Dermis blood vessel endothelial cell (primary cell): ENCODE data around the gene CNOT6. TPM values are rescaled to one million over a fixed set of nuclear protein-coding genes. Genes with fewer than 3 reads are reported as not detected.

Source experiments
- DNase-seq: peaks from one replicate; pipeline ENCODE4 v3.0.0; 2010
- total RNA-seq: library from RNA; depleted of rRNA; stranded (reverse); fragments of >200 nt; gene quantifications from 2 replicates; pipeline ENCODE4 v1.2.3, GENCODE V29; 2014

CNOT6 gene
- total RNA-seq, 1 donor from 2014 or later, result 21.6 TPM

DNA sequence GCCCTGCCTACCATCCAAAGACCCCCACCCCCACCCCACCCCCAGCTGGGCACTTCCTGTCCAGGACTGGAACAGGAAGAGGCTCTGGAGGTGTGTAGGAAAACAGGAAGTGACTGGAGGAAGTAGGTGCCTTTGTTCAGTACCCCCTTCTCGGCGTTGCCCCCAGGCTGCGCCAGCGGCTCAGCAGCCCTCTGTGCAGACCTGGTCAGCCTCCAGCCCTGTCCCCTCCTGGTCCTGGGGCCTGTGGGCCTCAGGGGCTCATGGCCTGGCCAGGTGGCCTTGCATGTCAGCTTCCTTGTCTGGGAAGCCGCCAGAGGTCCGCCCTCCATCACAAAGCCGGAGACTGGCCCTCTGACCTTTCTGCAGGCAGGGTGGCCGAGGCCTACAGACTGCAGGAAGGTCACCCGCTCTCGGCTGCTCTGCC, 129.2 kb downstream of the CNOT6 start:
- DNase-seq, result peak; percentile 48

GRCh38 chr5:180623844-180624243, 129.7 kb downstream of the CNOT6 start:
- no peak for DNase-seq

DNA sequence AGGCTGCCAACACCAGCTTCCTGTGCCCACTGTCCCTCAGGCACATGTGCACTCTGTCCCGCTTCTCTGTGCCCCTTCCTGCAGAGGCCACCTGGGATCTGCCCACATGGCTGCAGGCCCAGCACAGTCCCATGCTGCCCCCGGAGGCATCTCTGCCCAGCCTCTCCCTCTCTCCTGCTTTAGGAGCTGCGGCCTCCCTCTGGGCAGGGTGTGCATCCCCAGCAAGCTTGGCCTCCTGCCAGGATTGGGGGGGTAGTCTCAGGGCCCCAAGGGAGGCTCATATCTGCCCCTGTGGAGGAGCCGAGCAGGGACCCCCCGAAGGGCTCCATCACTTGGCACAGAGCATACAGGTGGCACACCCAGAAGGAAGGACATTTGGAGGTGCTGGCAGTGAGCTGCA, 130.4 kb downstream of the CNOT6 start:
- no peak for DNase-seq

DNA sequence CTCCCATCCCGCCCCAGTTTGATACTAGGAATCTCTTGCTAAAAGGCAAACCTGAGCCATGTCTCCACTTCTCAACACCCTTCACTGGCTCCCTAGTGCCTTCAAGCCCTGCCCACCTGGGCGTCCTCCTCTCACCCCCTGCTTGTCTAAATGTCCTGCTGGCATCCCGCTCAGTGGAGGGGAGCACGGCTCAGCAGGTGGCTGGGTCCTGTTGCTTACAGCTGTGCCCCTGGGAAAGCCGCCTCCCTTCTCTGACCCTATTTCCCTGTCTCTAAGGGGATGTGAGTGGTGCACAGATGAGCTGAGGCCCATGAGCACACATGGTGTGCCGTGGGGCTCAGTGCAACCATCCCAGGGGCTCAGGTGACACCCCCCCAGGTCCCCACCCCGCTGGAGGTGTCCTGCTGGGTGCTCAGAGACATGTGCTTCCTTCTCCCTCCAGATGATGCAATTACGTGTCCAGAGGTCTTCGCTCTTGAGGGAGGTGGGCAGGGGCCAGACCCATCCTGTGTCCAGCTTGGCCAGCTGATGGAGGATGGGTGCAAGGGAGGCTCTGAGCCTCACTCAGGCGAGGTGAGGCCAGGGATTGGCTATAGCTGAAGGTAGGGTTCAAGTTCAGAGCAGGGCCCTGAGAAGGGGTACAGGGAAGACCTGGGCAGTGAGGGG, 131.1 kb downstream of the CNOT6 start:
- DNase-seq, result no peak

- no peak for DNase-seq
Measured at GRCh38 chr5:180625791-180626660, 131.8 kb downstream of the CNOT6 start.

DNA sequence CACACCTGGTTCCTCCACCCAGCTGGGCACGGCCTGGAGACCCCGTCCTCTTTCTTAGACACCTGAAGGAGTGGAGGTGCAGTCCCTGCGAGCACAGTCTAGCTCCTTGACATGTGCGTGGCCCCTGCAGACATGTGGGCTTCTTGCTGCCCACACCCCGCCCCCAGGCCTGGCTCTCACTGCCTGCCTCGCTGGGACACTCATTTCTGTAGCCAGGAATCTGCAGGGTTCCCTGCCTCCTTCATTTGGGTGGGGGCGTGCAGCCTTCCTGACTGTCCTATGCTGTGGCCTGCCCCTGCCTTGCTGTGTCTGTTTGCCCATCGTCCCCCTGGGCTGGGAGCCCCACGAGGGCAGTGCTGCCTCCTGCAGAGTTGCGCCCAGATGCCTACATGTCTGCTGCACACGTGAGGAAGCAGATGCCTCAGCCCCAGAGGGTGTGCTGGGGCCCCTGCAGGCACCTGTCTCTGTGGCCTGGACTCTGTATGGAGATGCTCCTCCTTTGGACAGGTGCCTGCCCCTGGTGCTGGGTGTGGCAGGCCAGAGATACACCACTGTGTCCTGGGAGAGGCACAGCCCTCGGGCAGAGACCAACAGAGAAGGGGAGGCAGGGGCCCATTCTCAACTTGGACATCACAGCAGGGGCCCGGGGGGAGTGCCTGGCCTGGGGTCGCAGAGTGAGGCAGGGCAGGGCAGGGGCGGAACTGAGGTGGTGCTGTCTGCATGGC, 132.6 kb downstream of the CNOT6 start:
- DNase-seq, result no peak

DNA sequence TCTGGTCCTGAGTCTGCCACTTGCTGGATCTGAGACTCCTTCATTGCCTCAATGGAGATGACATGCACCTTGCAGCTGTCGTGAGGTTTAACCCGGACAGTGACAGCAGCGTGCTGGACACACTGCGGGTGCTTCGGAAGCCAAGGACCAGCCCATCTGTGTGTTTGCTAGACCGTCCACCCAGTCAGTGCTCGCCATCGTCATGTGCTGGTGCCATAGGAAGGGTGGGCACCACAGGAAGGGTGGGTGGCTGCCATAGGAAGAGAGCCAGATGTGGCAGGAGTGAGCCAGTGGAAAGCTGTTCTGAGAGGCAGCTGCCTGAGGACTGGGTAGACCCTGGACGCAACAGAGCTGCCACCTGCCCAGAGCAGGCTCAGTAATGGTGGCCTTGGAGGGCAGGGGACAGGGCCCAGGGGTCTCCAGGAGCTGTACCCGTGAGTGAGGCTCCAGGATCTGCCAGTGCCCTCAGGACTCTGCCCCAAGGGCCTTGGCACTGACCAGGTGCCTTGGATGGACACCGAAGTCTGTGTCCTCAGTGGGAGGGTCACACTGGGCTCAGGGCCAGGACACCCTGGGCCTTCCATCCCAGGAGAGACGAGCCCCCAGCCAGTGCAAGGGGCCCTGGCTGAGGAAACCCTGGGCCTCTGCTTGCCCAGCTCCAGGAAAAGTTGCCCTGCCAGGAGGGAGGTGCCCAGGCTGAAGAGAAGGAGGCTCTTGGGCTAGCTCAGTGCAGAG, 133.4 kb downstream of the CNOT6 start:
- DNase-seq, result no peak

Other genes starting within 250 kb of the CNOT6 start
- gene MAPK9, start 202.3 kb upstream of the CNOT6 start, total RNA-seq, result 27.4 and 28.5 TPM in 2 replicates
- 0.60 and 0.68 TPM in 2 replicates for gene GFPT2, start 141.0 kb upstream of the CNOT6 start, total RNA-seq
- gene SCGB3A1, start 97.1 kb downstream of the CNOT6 start, total RNA-seq, result 0.74 and 0.85 TPM in 2 replicates
- 341 and 471 TPM in 2 replicates for gene FLT4, start 155.2 kb downstream of the CNOT6 start, total RNA-seq
- not detected in 2 replicates for gene OR2Y1, start 245.7 kb downstream of the CNOT6 start, total RNA-seq